Vagina (tissue), 2 donors: ENCODE data around the gene DCANP1. TPM values are rescaled to one million over a fixed set of nuclear protein-coding genes. Genes with fewer than 3 reads are reported as not detected.

ENCODE experiments used
- DNase-seq, 2 donors: peaks; one replicate each; pipeline ENCODE4 v3.0.0-alpha.2; 2017; ENCODE audit errors: extremely low spot score in 2 of 2
- H3K27ac ChIP-seq: fragments of 200-600 bp; sonication (generic); one replicate; pipeline ENCODE4 v1.5.1; 2019
- H3K27me3 ChIP-seq: fragments of 200-600 bp; sonication (generic); one replicate; pipeline ENCODE4 v1.5.1; 2019
- H3K36me3 ChIP-seq, 2 donors: fragments of 200-600 bp; sonication (generic); one replicate each; pipeline ENCODE4 v1.5.1; 2017 to 2019
- H3K4me1 ChIP-seq: fragments of 200-600 bp; sonication (generic); one replicate; pipeline ENCODE4 v1.5.1; 2019
- H3K4me3 ChIP-seq, 2 donors: fragments of 200-600 bp; sonication (generic); 1 replicate in 1 of 2; 2 replicates in 1 of 2; pipeline ENCODE4 v1.5.1; 2016 to 2019
- H3K9me3 ChIP-seq: fragments of 200-600 bp; sonication (generic); one replicate; pipeline ENCODE4 v1.5.1; 2019
- CTCF ChIP-seq, 3 experiments: fragments of 450-650 bp in 2 of 3; fragments of 200-600 bp in 1 of 3; sonication (generic) in 1 of 3; IDR thresholded peaks; one replicate each; pipeline ENCODE4 v1.5.1; 2017 to 2019; ENCODE audit warnings: antibody characterized with exemption in 3 of 3, mild to moderate bottlenecking in 2 of 3, moderate library complexity in 2 of 3
- POLR2A ChIP-seq, 2 donors: fragments of 450-650 bp; IDR thresholded peaks; one replicate each; pipeline ENCODE4 v1.6.1; 2017; ENCODE audit warnings: antibody characterized with exemption in 2 of 2, mild to moderate bottlenecking in 2 of 2, moderate library complexity in 2 of 2
- POLR2AphosphoS5 ChIP-seq, 2 donors: sonication (generic); formaldehyde crosslinking; IDR thresholded peaks; one replicate each; pipeline ENCODE4 v1.9.0; 2017; ENCODE audit warnings: antibody characterized with exemption in 2 of 2, mild to moderate bottlenecking in 2 of 2, low read depth in 1 of 2; ENCODE audit not compliant: insufficient read depth in 1 of 2
- intact Hi-C: fragments of 100-400 bp; cut with DNase I; formaldehyde crosslinking; loops from one replicate; pipeline ENCODE4 v1.15.1; 2023
- total RNA-seq: library from RNA; depleted of rRNA; stranded (reverse); fragments of >200 nt; gene quantifications from one replicate; pipeline ENCODE4 v1.2.3, GENCODE V29; 2016

The DCANP1 gene
- total RNA-seq, 1 donor from 2014 or later = not detected

GRCh38 chr5:135480511-135480910 is 33.4 kb upstream of the DCANP1 start:
- intact Hi-C loops = no loop called here
- Histone ChIP-seq H3K4me1 (no peaks in the 10 kb centered on the region), H3K36me3 (no peaks in the 10 kb centered on the region), H3K4me3 (no peak overlapping the region), H3K27ac (no peak overlapping the region), H3K27me3 (no peaks in the 10 kb centered on the region), H3K9me3 (no peaks in the 10 kb centered on the region)
- DNase-seq = no peak
- TF ChIP-seq POLR2A (IDR thresholded peaks at IDR 0.05) (no peak), POLR2AphosphoS5 (IDR thresholded peaks at IDR 0.05; ENCODE audit: insufficient read depth in 1 of 2, low read depth in 1 of 2) (no peak), CTCF (IDR thresholded peaks at IDR 0.05) (no peak)

- Histone ChIP-seq H3K4me3 (no peak overlapping the region), H3K4me1 (no peaks in the 10 kb centered on the region), H3K27ac (no peak overlapping the region), H3K27me3 (peaks cover 2% of the 10 kb centered on the region), H3K36me3 (no peaks in the 10 kb centered on the region), H3K9me3 (no peaks in the 10 kb centered on the region)
- TF ChIP-seq POLR2A (IDR thresholded peaks at IDR 0.05) = no peak
- TF ChIP-seq CTCF (IDR thresholded peaks at IDR 0.05) = no peak
- no peak for TF ChIP-seq POLR2AphosphoS5 (IDR thresholded peaks at IDR 0.05; ENCODE audit: insufficient read depth in 1 of 2, low read depth in 1 of 2)
- intact Hi-C loops = no loop called here
- DNase-seq = no peak
These were observed 31.8 kb upstream of the DCANP1 start for GRCh38 chr5:135478938-135479337.

- no peak for TF ChIP-seq POLR2A (IDR thresholded peaks at IDR 0.05)
- TF ChIP-seq CTCF (IDR thresholded peaks at IDR 0.05) = no peak
- TF ChIP-seq POLR2AphosphoS5 (IDR thresholded peaks at IDR 0.05; ENCODE audit: insufficient read depth in 1 of 2, low read depth in 1 of 2) = no peak
- Histone ChIP-seq H3K4me3 (no peak overlapping the region), H3K9me3 (no peaks in the 10 kb centered on the region), H3K27ac (no peak overlapping the region), H3K27me3 (peaks cover 5% of the 10 kb centered on the region), H3K36me3 (no peaks in the 10 kb centered on the region), H3K4me1 (no peaks in the 10 kb centered on the region)
- DNase-seq = no peak
- intact Hi-C loops = no loop called here
These were observed 30.5 kb upstream of the DCANP1 start for GRCh38 chr5:135477613-135478066.

GRCh38 chr5:135476615-135477581 is 29.8 kb upstream of the DCANP1 start:
- intact Hi-C loops = no loop called here
- H3K27me3 ChIP-seq = peaks cover 5% of the 10 kb centered on the region
- DNase-seq = no peak
- H3K9me3 ChIP-seq = no peaks in the 10 kb centered on the region
- TF ChIP-seq CTCF (IDR thresholded peaks at IDR 0.05) (no peak), POLR2AphosphoS5 (IDR thresholded peaks at IDR 0.05; ENCODE audit: insufficient read depth in 1 of 2, low read depth in 1 of 2) (no peak), POLR2A (IDR thresholded peaks at IDR 0.05) (no peak)
- no peaks in the 10 kb centered on the region for H3K36me3 ChIP-seq
- no peak overlapping the region for H3K4me3 ChIP-seq
- no peak overlapping the region for H3K27ac ChIP-seq
- H3K4me1 ChIP-seq = no peaks in the 10 kb centered on the region
